OCI-LY3 (cell line): ENCODE results near the gene MOB3B.
"Not testable (repeated sequence)": the region's sequence is repeated elsewhere in the genome, so short reads cannot be mapped to it uniquely, and the experiment has no call there.

Experiments used
- H2AFZ ChIP-seq: fragments of 200-600, 300-600 bp; shearing (Covaris generic); 2 replicates; pipeline ENCODE4 v1.6.0; 2014; ENCODE audit warnings: antibody characterized with exemption, low read depth, low read length
- H3K27ac ChIP-seq: fragments of 200-600, 300-600 bp; sonication (generic); 2 replicates; pipeline ENCODE4 v1.5.1; 2014; ENCODE audit warnings: mild to moderate bottlenecking, low read length, moderate library complexity, mixed read lengths
- H3K27me3 ChIP-seq: fragments of 200-600, 300-600 bp; sonication (generic); 2 replicates; pipeline ENCODE4 v1.6.1; 2014; ENCODE audit warnings: low read depth, low read length, mixed read lengths
- H3K36me3 ChIP-seq: fragments of 200-600, 300-600 bp; sonication (generic); replicated peaks from 2 replicates; pipeline ENCODE3; 2014; ENCODE audit warnings: low read depth, low read length, mixed read lengths
- H3K4me1 ChIP-seq: fragments of 300-600, 200-600 bp; sonication (generic); 2 replicates; pipeline ENCODE4 v1.6.1; 2014; ENCODE audit warnings: low read length, mixed read lengths
- H3K4me2 ChIP-seq: fragments of 200-600, 300-600 bp; sonication (generic); 2 replicates; pipeline ENCODE4 v1.6.1; 2014; ENCODE audit warnings: low read length, mixed read lengths
- H3K4me3 ChIP-seq: fragments of 300-600, 200-600 bp; sonication (generic); 2 replicates; pipeline ENCODE4 v1.5.1; 2014; ENCODE audit warnings: antibody characterized with exemption, mild to moderate bottlenecking, low read length, moderate library complexity
- H3K79me2 ChIP-seq: fragments of 300-600, 200-600 bp; shearing (Covaris generic); 2 replicates; pipeline ENCODE4 v1.6.1; 2014; ENCODE audit warnings: mild to moderate bottlenecking, low read length, mixed read lengths
- H3K9ac ChIP-seq: fragments of 300-600, 200-600 bp; shearing (Covaris generic); 2 replicates; pipeline ENCODE4 v1.6.0; 2014; ENCODE audit warnings: mild to moderate bottlenecking, low read length, moderate library complexity
- H3K9me3 ChIP-seq: fragments of 200-600, 300-600 bp; shearing (Covaris generic); 2 replicates; pipeline ENCODE4 v1.6.1; 2014; ENCODE audit warnings: low read length, mixed read lengths; ENCODE audit not compliant: insufficient read depth
- H4K20me1 ChIP-seq: fragments of 200-600, 300-600 bp; sonication (generic); 2 replicates; pipeline ENCODE4 v1.6.1; 2016; ENCODE audit warnings: low read length, mixed read lengths; ENCODE audit not compliant: insufficient read depth
- CTCF ChIP-seq: fragments of 200-600, 300-600 bp; sonication (generic); IDR thresholded peaks from 2 replicates; pipeline ENCODE4 v1.5.1; 2014; ENCODE audit warnings: antibody characterized with exemption, low read length, low read depth
- EZH2phosphoT487 ChIP-seq: fragments of 200-600 bp; shearing (Covaris generic); IDR thresholded peaks from 2 replicates; pipeline ENCODE4 v1.6.1; 2018; ENCODE audit warnings: antibody characterized with exemption, mixed run types, low read depth

Gene MOB3B

GRCh38 chr9:27468000-27468399, 61.6 kb downstream of the MOB3B start:
- TF ChIP-seq CTCF (no peak), EZH2phosphoT487 (no peak)
- no peaks in the 10 kb centered on the region for H3K79me2 ChIP-seq
- H3K27ac ChIP-seq: no peak overlapping the region
- H3K4me1 ChIP-seq: peaks cover 4% of the 10 kb centered on the region
- peaks cover 8% of the 10 kb centered on the region; the same call in 1 of the 2 replicates for H3K27me3 ChIP-seq
- no peaks in the 10 kb centered on the region for H3K9me3 ChIP-seq
- no peak overlapping the region for H3K4me2 ChIP-seq
- no peaks in the 10 kb centered on the region for H3K36me3 ChIP-seq
- no peak overlapping the region for H3K4me3 ChIP-seq
- H3K9ac ChIP-seq: no peak overlapping the region
- H4K20me1 ChIP-seq: no peaks in the 10 kb centered on the region
- no peak overlapping the region for H2AFZ ChIP-seq

- Histone ChIP-seq H3K4me2 (no peak overlapping the region), H3K27ac (no peak overlapping the region), H2AFZ (no peak overlapping the region), H3K9me3 (no peaks in the 10 kb centered on the region), H3K4me3 (no peak overlapping the region), H3K27me3 (peaks cover 12% of the 10 kb centered on the region; the same call in 1 of the 2 replicates), H3K36me3 (no peaks in the 10 kb centered on the region), H4K20me1 (no peaks in the 10 kb centered on the region), H3K79me2 (no peaks in the 10 kb centered on the region), H3K4me1 (peaks cover 4% of the 10 kb centered on the region), H3K9ac (no peak overlapping the region)
- TF ChIP-seq CTCF (no peak), EZH2phosphoT487 (no peak)
Observed at GRCh38 chr9:27467486-27467885, 62.1 kb downstream of the MOB3B start.

- H3K27me3 ChIP-seq: peaks cover 18% of the 10 kb centered on the region
- not testable (repeated sequence) for H2AFZ ChIP-seq, H3K36me3 ChIP-seq, H3K4me2 ChIP-seq, H3K79me2 ChIP-seq, H4K20me1 ChIP-seq, H3K27ac ChIP-seq, H3K4me1 ChIP-seq, H3K4me3 ChIP-seq, H3K9ac ChIP-seq, H3K9me3 ChIP-seq
Observed at GRCh38 chr9:27466516-27466915, 63.1 kb downstream of the MOB3B start.

GRCh38 chr9:27464950-27465349, 64.7 kb downstream of the MOB3B start:
- not testable (repeated sequence) for H4K20me1 ChIP-seq, H3K9ac ChIP-seq, H3K9me3 ChIP-seq, H3K79me2 ChIP-seq, H3K27ac ChIP-seq, H2AFZ ChIP-seq, H3K4me2 ChIP-seq, H3K4me3 ChIP-seq, H3K36me3 ChIP-seq
- Histone ChIP-seq H3K27me3 (peaks cover 29% of the 10 kb centered on the region), H3K4me1 (peaks cover 15% of the 10 kb centered on the region)

GRCh38 chr9:27462846-27463245, 66.8 kb downstream of the MOB3B start:
- H4K20me1 ChIP-seq: peaks cover 5% of the 10 kb centered on the region; the same call in 1 of the 2 replicates
- no peak overlapping the region for H3K27ac ChIP-seq
- H3K4me1 ChIP-seq: peaks cover 11% of the 10 kb centered on the region
- H3K9me3 ChIP-seq: no peaks in the 10 kb centered on the region
- no peaks in the 10 kb centered on the region for H3K79me2 ChIP-seq
- H3K9ac ChIP-seq: no peak overlapping the region
- no peak overlapping the region for H2AFZ ChIP-seq
- no peak overlapping the region for H3K4me2 ChIP-seq
- H3K4me3 ChIP-seq: no peak overlapping the region
- TF ChIP-seq CTCF (no peak), EZH2phosphoT487 (no peak)
- peaks cover 44% of the 10 kb centered on the region for H3K27me3 ChIP-seq
- H3K36me3 ChIP-seq: no peaks in the 10 kb centered on the region
